Measurements from ENCODE around the gene CAMTA1.
"Not testable (repeated sequence)": the region's sequence is repeated elsewhere in the genome, so short reads cannot be mapped to it uniquely, and the experiment has no call there.

The CAMTA1 gene

DNA sequence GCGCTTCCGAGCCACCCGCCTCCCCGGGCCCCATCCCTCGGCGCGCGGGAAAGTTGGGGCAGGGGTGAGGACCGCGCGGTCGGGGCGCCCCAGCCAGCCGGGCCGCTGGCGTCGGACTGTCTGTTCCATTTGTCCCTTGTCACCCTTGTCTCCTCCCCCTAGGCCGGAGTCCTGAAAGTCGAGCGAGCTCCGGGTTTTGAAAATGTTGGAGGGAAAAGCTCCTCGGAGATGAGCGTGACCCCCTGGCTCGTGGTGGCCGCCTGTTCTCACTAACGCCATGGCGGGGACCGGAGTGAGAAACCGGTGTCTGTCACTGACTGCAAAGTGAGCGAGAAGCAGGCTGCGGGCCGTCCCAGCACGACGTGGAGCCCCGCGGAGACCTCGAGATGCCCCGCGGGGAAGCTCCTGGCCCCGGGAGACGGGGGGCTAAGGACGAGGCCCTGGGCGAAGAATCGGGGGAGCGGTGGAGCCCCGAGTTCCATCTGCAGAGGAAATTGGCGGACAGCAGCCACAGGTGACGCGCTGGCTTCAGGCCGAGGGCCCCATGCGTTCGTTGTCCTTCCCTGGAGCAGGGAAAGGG, 999.3 kb downstream of the CAMTA1 start:
- DNase-seq (ENCODE audit: low read depth) = no peak
- TF ChIP-seq, protein P1, sequence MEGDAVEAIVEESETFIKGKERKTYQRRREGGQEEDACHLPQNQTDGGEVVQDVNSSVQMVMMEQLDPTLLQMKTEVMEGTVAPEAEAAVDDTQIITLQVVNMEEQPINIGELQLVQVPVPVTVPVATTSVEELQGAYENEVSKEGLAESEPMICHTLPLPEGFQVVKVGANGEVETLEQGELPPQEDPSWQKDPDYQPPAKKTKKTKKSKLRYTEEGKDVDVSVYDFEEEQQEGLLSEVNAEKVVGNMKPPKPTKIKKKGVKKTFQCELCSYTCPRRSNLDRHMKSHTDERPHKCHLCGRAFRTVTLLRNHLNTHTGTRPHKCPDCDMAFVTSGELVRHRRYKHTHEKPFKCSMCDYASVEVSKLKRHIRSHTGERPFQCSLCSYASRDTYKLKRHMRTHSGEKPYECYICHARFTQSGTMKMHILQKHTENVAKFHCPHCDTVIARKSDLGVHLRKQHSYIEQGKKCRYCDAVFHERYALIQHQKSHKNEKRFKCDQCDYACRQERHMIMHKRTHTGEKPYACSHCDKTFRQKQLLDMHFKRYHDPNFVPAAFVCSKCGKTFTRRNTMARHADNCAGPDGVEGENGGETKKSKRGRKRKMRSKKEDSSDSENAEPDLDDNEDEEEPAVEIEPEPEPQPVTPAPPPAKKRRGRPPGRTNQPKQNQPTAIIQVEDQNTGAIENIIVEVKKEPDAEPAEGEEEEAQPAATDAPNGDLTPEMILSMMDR (IDR thresholded peaks at IDR 0.05; ENCODE audit: low read depth, low read length, missing control alignments) = no peak
- H3K4me3 ChIP-seq (ENCODE audit: low read depth, low read length) = no peak overlapping the region; the same call in 1 of the 2 replicates

- no peak overlapping the region for H3K4me3 ChIP-seq (ENCODE audit: low read depth, low read length)
- TF ChIP-seq, protein P1 (IDR thresholded peaks at IDR 0.05; ENCODE audit: low read depth, low read length, missing control alignments) = no peak
- no peak for DNase-seq (ENCODE audit: low read depth)
Measured at GRCh38 chr1:7785108-7785507, 999.9 kb downstream of the CAMTA1 start.

- no peak overlapping the region for H3K4me3 ChIP-seq (ENCODE audit: low read depth, low read length)
- TF ChIP-seq, protein P1 (IDR thresholded peaks at IDR 0.05; ENCODE audit: low read depth, low read length, missing control alignments) = no peak
- no peak for DNase-seq (ENCODE audit: low read depth)
Measured at GRCh38 chr1:7786795-7787194, 1001.5 kb downstream of the CAMTA1 start.

DNA sequence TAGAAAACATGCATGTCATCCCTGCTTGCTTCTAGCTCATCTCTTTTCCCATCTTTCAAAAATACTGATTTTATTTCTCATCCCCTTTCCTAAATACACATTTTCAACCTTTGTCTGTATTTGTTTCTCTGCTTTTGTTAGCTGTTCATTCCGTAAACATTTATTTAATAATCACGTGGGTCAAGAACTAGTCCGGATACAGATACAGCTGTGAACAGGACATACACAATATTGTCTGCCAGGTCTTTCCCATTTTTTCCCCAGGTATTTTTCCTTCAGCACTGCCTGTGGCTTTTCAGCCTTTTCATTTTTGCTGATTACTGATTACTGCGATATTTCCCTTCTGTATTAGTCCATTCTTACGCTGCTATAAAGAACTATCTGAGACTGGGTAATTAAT, 1004.6 kb downstream of the CAMTA1 start:
- TF ChIP-seq, protein P1 (IDR thresholded peaks at IDR 0.05; ENCODE audit: low read depth, low read length, missing control alignments) = no peak
- DNase-seq (ENCODE audit: low read depth) = no peak
- no peak overlapping the region for H3K4me3 ChIP-seq (ENCODE audit: low read depth, low read length)

DNA sequence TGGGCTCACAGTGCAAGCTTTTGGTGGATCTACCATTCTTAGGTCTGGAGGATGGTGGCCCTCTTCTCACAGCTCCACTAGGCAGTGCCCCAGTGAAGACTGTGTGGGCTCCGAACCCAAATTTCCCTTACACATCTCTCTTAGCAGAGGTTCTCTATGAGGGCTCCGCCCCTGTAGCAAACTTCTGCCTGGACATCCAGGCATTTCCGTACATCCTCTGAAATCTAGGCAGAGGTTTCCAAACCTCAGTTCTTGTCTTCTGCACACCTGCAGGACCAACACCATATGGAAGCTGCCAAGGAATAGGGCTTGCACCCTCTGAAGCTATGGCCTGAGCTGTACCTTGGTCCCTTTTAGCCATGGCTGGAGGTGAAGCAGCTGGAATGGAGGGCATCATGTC, 1005.8 kb downstream of the CAMTA1 start:
- H3K4me3 ChIP-seq (ENCODE audit: low read depth, low read length); DNase-seq (ENCODE audit: low read depth): not testable (repeated sequence)

DNA sequence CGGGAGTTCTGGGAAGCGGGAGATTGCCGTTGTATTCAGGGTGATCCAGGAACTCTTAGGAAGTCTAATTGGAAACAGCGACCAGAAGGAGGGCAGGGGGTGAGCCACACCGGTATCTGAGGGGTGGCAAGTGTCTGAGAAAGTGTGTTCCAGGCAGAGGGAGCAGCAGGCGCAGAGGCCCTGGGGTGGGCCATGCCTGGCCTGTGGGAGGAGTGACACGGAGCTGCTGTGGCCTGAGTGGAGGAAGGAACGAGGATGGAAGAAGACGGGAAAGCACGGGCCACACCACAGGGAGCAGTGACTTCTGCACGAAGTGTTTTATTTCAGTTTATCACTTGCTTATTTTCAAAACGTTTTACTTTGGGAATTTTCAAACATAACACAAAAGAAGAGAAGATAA, 1010.2 kb downstream of the CAMTA1 start:
- TF ChIP-seq, protein P1 (IDR thresholded peaks at IDR 0.05; ENCODE audit: low read depth, low read length, missing control alignments) = no peak
- H3K4me3 ChIP-seq (ENCODE audit: low read depth, low read length) = no peak overlapping the region
- DNase-seq (ENCODE audit: low read depth) = no peak

GRCh38 chr1:7805460-7805859, 1020.2 kb downstream of the CAMTA1 start:
- DNase-seq (ENCODE audit: low read depth) = no peak
- TF ChIP-seq, protein P1 (IDR thresholded peaks at IDR 0.05; ENCODE audit: low read depth, low read length, missing control alignments) = no peak
- H3K4me3 ChIP-seq (ENCODE audit: low read depth, low read length) = no peak overlapping the region

Measured in GM12864 (cell line).